ENCODE results near the gene VWA2. TPM values are rescaled to one million over a fixed set of nuclear protein-coding genes. Genes with fewer than 3 reads are reported as not detected.

Gene VWA2
- polyA plus RNA-seq, 3 donors, result not detected

DNA sequence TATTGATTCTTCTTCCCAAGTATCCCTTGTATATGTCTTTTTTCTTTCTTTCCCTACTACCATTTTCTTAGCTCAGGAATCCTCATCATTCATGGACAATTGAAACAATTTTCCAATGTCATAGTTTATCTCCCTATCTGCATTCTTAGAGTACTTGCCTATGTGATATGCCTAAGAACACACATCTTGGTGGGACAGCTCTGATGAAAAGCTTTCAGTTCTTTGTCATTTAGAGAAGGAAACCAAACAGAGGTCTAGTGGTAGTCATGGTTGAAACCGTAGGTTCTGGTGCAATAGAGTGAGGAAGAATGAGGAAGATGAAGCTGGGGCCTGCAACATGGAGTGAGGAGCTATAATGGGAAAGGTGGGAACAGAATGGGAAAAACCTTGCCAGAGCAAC lies 31.7 kb upstream of the VWA2 start:
- Histone ChIP-seq H4K20me1 (ENCODE audit: insufficient read depth, low read length) (no peaks in the 10 kb centered on the region), H3K36me3 (replicated peaks in 1 of 2; ENCODE audit: control insufficient read depth in 1 of 2, insufficient read depth in 2 of 2, low read length in 2 of 2) (no peaks in the 10 kb centered on the region), H2AFZ (ENCODE audit: insufficient read depth, low read depth, low read length, poor library complexity, severe bottlenecking) (no peak overlapping the region), H3K79me2 (ENCODE audit: insufficient read depth, low read length) (no peaks in the 10 kb centered on the region), H3K9ac (ENCODE audit: insufficient read depth, low read length, poor library complexity, severe bottlenecking) (no peak overlapping the region), H3K9me3 (replicated peaks in 1 of 2; ENCODE audit: control insufficient read depth in 1 of 2, insufficient read depth in 1 of 2, low read length in 2 of 2) (no peaks in the 10 kb centered on the region), H3K4me2 (replicated peaks; ENCODE audit: extremely low read depth, low read length, poor library complexity, severe bottlenecking) (no peak overlapping the region), H3K4me1 (ENCODE audit: control insufficient read depth in 1 of 2, insufficient read depth in 2 of 2, low read length in 2 of 2) (no peaks in the 10 kb centered on the region), H3K27me3 (ENCODE audit: control insufficient read depth in 2 of 2, insufficient read depth in 2 of 2, low read length in 2 of 2) (no peaks in the 10 kb centered on the region), H3K4me3 (replicated peaks in 1 of 3; ENCODE audit: low read depth in 2 of 3, low read length in 3 of 3) (no peak overlapping the region), H3K27ac (ENCODE audit: low read depth in 1 of 2, low read length in 2 of 2) (no peak overlapping the region)
- TF ChIP-seq, protein P1, sequence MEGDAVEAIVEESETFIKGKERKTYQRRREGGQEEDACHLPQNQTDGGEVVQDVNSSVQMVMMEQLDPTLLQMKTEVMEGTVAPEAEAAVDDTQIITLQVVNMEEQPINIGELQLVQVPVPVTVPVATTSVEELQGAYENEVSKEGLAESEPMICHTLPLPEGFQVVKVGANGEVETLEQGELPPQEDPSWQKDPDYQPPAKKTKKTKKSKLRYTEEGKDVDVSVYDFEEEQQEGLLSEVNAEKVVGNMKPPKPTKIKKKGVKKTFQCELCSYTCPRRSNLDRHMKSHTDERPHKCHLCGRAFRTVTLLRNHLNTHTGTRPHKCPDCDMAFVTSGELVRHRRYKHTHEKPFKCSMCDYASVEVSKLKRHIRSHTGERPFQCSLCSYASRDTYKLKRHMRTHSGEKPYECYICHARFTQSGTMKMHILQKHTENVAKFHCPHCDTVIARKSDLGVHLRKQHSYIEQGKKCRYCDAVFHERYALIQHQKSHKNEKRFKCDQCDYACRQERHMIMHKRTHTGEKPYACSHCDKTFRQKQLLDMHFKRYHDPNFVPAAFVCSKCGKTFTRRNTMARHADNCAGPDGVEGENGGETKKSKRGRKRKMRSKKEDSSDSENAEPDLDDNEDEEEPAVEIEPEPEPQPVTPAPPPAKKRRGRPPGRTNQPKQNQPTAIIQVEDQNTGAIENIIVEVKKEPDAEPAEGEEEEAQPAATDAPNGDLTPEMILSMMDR (IDR thresholded peaks at IDR 0.05), result no peak
- H3K4me3 Mint-ChIP-seq, result no peak overlapping the region
- no peaks in the 10 kb centered on the region for H3K4me1 Mint-ChIP-seq
- peaks cover 1 to 5% (median 3%) of the 10 kb centered on the region in 3 donors for H3K27me3 Mint-ChIP-seq (ENCODE audit: low read depth in 3 of 3)
- 0% methylated on average over 1 of the region's 1 CpG for WGBS (ENCODE audit: insufficient coverage)
- peaks cover 0 to 2% (median 0%) of the 10 kb centered on the region in 7 donors for H3K9me3 Mint-ChIP-seq
- H3K27ac Mint-ChIP-seq, result no peak overlapping the region
- intact Hi-C loops (cut with micrococcal nuclease), result no loop called here
- no peak for DNase-seq
- H3K36me3 Mint-ChIP-seq, result no peaks in the 10 kb centered on the region

DNA sequence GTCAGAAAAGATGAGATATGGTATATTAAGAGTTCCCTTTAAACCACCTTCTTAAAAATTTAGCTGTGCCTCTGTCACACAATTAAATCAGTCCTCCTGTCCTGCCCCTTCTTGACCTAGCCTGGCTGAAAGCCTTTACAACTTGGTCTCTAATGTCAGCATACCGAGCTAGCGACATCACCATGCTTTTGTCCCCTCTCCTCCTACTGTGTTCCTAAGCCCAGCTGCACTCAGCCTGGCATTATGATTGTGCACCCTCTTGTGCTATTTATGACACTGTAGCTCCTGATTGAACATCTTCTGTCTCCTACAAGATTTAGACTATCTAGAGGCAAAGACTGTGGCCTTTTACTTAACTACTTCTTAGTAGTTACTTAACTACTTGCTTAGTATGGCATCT lies 30.7 kb upstream of the VWA2 start:
- no peak overlapping the region for H3K4me3 ChIP-seq (replicated peaks in 1 of 3; ENCODE audit: low read depth in 2 of 3, low read length in 3 of 3)
- no peaks in the 10 kb centered on the region for H3K9me3 ChIP-seq (replicated peaks in 1 of 2; ENCODE audit: control insufficient read depth in 1 of 2, insufficient read depth in 1 of 2, low read length in 2 of 2)
- no peaks in the 10 kb centered on the region for H3K27me3 ChIP-seq (ENCODE audit: control insufficient read depth in 2 of 2, insufficient read depth in 2 of 2, low read length in 2 of 2)
- H3K4me2 ChIP-seq (replicated peaks; ENCODE audit: extremely low read depth, low read length, poor library complexity, severe bottlenecking), result no peak overlapping the region
- intact Hi-C loops (cut with micrococcal nuclease), result no loop called here
- H4K20me1 ChIP-seq (ENCODE audit: insufficient read depth, low read length), result no peaks in the 10 kb centered on the region
- H2AFZ ChIP-seq (ENCODE audit: insufficient read depth, low read depth, low read length, poor library complexity, severe bottlenecking), result no peak overlapping the region
- H3K27ac ChIP-seq (ENCODE audit: low read depth in 1 of 2, low read length in 2 of 2), result no peak overlapping the region
- 91% methylated on average over 2 of the region's 2 CpGs for WGBS (ENCODE audit: insufficient coverage)
- no peaks in the 10 kb centered on the region for H3K4me1 Mint-ChIP-seq
- H3K36me3 Mint-ChIP-seq, result no peaks in the 10 kb centered on the region
- no peak overlapping the region for H3K27ac Mint-ChIP-seq
- peaks cover 0 to 2% (median 0%) of the 10 kb centered on the region in 7 donors for H3K9me3 Mint-ChIP-seq
- no peaks in the 10 kb centered on the region for H3K79me2 ChIP-seq (ENCODE audit: insufficient read depth, low read length)
- TF ChIP-seq, protein P1 (IDR thresholded peaks at IDR 0.05), result no peak
- H3K9ac ChIP-seq (ENCODE audit: insufficient read depth, low read length, poor library complexity, severe bottlenecking), result no peak overlapping the region
- no peak overlapping the region for H3K4me3 Mint-ChIP-seq
- no peaks in the 10 kb centered on the region for H3K36me3 ChIP-seq (replicated peaks in 1 of 2; ENCODE audit: control insufficient read depth in 1 of 2, insufficient read depth in 2 of 2, low read length in 2 of 2)
- no peak for DNase-seq
- H3K4me1 ChIP-seq (ENCODE audit: control insufficient read depth in 1 of 2, insufficient read depth in 2 of 2, low read length in 2 of 2), result no peaks in the 10 kb centered on the region
- H3K27me3 Mint-ChIP-seq (ENCODE audit: low read depth in 3 of 3), result peaks cover 1 to 3% (median 3%) of the 10 kb centered on the region in 3 donors

Data from CD14-positive monocyte (primary cell).